HG02798 (cell line): Measurements from ENCODE around the gene NAV2.

Experiments
- ATAC-seq: cut with Tn5 transposase; IDR thresholded peaks from one replicate; pipeline ENCODE4 v1.9.1; 2021; ENCODE audit warnings: mild to moderate bottlenecking; ENCODE audit not compliant: unreplicated experiment, poor library complexity

Gene NAV2

GRCh38 chr11:19772480-19772879, 59.8 kb downstream of the NAV2 start:
- no peak for ATAC-seq

DNA sequence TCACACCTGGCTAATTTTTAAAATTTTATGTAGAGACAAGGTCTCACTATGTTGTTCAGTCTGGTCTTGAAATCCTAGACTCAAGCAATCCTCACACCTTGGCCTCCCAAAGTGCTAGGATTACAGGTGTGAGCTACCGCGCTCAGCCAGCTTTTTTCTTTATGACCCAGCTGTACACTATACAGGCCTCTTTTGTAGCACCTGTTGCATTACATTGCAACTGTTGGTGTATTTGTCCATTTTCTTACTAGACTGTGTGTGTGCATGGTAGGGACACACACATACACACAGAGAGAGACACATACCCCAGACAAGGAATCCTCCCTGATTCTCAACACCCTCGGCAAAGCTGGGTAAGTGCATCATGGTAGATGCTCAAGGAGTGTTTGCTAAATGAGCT, 61.7 kb downstream of the NAV2 start:
- ATAC-seq, result no peak

- ATAC-seq, result no peak
Observed at GRCh38 chr11:19774817-19775580, 62.4 kb downstream of the NAV2 start.

DNA sequence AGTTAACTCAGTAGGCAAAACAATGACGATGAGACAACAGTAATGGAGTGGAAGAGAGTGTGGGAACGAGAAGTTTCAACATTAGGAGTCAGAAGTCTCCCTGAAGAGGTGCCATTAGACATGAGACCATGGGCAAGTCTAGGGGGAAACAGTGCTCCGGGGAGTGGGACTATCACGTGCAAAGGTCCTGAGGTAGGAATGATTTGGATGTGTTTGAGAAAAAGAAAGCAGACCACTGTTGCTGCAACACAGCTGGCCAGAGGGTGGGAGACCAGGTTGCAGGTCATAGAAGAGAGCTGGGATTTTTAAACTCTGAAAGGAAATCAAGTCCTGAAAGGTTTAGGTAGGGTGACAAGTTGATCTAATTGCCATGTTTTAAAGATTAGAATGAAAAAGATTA, 63.0 kb downstream of the NAV2 start:
- no peak for ATAC-seq

GRCh38 chr11:19777039-19777376, 64.4 kb downstream of the NAV2 start:
- ATAC-seq, result peak; percentile 36

DNA sequence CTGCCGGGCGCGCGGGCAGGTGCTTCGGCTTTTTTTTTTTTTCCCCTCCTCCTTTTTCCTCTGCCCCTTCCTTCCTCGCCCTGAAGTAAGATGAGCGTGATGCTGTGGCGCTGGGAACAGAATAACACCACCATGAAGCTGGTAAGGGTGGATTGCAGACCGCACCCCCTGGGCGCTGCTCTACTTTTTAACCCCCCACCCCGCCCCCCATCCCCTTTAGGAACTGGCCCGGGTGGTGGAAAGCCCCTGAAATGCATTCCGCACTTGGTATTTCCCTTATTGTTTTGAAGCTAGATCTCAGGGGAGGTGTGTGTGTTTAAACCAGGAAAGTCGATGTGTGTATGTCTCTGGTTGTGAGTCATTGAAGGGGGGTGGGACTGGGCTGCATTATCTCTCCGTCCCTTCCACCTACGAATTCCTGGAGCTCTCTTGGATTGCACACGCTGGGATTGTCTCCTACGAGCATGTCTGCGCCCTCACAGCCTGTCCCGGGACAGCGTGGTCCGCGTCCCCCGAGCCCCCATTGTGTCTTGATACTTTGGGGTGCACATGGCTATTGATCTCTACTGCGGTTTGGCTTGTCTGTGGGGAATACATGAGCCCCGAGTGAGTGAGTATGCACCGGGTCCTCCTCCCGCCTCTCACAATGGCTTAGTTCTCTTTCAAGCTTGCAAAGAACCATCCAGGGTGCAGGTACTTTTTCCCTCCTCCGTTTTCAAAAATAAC, 64.9 kb downstream of the NAV2 start:
- ATAC-seq, result peak; percentile 74

- ATAC-seq, result no peak
Observed at GRCh38 chr11:19779740-19780139, 67.1 kb downstream of the NAV2 start.

DNA sequence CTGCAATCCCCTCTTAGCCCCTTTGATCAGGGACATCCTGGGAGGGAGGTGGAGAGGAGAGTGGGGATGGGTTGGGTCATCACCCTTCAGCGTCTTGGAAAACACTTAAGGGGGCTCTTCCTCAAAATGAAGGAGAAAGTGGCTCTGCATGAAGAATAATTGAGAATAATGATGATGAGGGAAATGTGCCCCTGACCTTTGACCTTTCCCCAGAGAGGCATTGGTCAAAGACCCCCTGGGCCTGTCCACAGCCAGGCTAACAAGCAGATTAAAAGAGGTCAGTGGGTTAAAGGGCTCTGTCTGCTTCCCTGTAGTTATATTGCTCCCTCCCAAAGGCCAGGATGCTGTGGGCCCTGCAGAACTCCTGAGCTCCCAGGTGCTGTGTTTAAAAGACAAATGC, 68.7 kb downstream of the NAV2 start:
- ATAC-seq, result no peak

DNA sequence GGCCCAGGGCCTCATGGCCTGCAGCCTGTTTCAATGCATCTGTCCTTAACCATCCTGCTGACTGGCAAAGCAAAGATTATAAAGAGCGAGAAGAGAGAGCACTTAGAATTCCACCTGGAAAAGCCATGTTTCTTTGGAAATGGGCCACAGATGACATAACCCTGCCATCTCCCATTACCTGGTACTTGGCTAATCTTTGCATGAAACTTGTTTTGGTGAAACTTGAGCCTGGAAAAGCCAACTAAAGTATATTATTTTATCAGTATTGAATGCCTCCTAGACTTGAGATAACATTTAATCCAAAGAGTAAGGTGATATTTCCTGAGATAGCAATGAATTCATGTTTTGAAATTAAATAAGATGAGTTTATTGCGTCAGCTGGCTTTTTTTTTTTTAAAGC, 72.6 kb downstream of the NAV2 start:
- no peak for ATAC-seq

GRCh38 chr11:19786644-19787043, 74.0 kb downstream of the NAV2 start:
- ATAC-seq, result no peak

DNA sequence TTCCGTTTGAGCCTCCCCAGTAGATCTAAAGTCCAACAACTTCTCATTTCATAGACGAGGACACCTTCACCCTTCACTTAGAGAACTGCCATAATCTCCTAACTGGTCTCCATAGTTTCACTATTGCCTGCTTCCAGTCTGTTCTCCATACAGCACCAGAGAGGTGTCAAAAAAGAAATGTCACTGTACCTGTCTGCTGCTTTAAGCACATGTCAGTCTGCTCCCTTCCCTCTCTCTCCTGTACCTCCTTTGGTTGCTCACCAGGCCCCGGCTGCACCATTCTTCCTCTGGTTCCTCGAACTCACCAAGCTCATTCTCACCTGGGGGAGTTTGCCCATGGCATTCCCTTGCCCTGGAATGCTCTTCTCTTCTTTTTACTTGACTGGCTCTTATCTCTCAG, 75.8 kb downstream of the NAV2 start:
- ATAC-seq, result no peak

DNA sequence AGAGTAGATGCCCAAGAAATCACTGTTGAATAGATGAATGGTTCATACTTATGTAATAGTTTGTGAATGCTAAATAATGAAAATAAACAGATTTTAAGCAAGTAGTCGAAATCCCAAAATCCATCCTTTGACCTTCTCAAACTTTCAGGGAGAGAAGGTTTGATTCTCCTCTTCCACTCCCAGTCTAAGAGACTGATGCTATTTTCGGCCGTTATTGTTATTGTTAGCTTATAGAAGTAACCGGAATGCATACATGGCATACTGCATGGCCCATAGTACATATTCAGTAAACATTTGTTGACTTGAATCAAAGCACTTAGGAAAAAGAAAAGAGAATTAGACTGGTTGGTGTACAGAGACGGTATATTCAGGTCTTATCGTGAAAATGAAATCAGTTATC, 76.6 kb downstream of the NAV2 start:
- no peak for ATAC-seq

DNA sequence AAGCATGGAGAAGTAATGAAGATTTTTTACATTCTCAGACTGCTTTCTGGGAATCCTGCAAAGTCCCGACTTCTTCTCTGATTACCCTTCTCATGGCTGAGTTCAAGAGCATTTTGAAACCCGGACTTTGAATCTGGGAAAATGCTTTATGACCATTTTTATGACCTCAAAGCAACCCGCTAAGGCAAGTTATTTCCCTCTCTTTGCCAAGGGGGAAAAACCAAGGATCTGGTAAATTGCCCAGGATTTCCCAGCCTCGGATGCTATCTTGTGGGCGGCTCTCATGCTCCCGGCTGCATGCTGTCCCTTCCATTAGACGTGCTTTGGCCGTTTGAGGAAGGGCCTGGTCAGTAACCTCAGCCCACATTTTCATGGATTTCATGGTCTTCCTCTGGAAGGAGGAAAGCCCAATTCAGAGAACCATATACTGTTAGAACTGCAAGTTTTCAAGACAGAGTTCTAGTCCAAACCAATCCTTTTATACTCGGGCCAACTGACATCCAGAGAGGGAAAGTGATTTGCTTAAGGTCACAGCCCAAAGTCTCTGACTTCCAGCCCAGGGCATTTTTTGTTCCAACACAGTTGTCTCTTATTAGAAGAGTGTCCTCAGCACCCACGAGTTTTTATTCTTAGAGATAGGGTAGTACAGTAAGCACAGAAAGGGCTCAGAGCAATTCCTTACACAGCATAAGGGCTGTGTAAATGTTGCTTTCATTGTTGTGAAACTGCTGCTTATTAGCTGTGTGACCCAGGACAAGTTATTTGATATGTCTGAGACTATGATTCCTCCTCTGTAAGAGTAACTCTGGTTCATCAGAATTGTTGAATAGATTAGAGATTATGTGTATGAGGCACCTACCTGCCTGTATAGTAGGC, 77.4 kb downstream of the NAV2 start:
- ATAC-seq, result no peak

GRCh38 chr11:19790831-19791552, 78.4 kb downstream of the NAV2 start:
- peak; percentile 79 for ATAC-seq

GRCh38 chr11:19792510-19792909, 79.9 kb downstream of the NAV2 start:
- no peak for ATAC-seq

DNA sequence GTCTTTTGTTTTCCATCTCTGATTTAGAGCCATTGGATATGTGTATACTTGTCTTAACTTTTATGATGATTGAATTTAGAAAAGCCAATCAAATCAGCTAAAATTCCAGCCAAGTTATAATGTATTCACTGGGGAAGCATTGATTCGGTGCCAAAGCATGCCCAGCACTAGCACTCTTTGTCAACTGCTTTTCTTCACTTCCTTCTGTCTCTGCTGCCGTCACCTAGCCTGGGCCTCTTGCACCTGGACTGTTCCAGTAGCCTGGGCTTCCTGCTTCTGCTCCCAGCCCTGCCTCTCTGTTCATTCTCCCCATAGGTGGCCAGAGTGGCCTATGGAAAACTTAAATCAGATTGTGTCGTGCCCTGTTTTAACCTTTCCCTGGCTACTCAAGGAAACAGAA, 80.7 kb downstream of the NAV2 start:
- no peak for ATAC-seq

GRCh38 chr11:19794161-19794560, 81.5 kb downstream of the NAV2 start:
- ATAC-seq, result no peak

DNA sequence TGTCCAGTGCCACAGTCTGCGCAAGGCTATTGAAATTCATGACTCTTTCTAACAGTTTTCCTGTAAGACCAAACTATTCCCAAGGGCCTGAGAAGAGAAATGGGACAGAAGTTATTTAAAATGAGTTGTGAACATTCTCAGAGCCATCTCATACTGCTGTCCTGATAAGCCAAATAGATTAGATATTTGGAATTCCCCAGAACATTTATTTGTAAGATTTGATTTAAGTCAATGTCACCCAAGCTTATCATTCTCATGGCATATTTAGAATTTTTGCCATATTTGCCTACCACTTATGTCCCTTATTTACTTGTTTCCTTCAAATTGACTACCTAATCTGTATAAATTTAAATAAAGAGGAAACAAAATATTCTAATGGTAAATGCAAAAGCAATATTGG, 82.4 kb downstream of the NAV2 start:
- ATAC-seq, result no peak

DNA sequence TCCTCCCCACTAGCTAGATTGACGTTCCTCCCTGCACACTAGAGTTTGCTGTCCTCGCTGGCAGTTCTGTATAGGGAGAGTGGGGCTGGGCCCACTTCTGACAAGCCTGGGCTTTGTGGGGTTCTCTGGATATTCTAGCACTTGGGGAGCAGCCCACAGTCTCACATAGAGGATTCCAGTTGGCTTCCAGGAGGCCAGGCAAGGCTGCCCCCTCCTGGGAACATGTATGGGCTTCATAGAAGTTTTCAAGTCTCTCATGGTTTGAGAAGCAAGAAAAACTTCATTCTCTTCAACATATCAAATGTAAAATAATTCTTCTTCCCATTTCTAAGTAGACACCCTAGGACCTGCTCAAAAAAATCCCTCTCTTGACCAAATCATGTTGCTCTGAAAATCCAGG, 87.5 kb downstream of the NAV2 start:
- no peak for ATAC-seq

DNA sequence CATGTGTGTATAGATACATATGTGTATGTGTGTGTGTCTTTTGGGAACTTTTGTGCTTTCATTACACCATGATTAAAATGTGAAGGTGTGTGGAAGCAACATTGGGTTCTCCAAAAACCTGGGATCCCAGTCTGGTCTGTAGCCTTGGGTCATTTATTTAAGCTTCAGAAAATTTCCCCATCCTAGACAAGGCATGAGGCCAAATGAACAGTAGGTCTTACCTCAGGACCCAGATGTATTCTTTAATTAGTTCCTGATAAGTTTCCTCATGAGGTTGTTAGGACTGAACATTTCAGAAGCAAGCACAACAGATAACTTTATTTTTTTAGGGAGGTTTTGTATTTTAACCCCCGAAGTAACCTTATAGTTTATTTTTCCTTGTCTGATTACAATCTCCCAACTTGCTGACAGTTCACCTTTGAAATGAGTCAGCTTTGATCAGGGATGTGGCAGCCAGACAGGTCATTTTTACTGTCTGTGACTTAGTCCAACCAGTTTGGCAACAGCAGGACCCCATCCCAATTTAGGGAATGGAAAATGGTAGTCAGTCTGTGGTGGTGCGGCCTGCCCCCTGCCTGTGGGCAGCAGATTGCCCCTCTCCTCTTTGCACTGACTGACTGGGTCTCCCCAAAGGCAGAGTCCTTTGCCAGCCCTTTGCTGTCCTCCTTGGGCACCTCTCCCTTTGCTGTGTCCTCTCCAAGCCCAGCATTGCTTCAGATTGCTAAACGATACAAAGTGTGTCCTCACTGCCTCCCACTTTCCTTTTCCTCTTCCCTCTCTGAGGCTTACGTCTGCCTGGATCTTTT, 88.3 kb downstream of the NAV2 start:
- no peak for ATAC-seq
